Activated CD8-positive, alpha-beta memory T cell treated with anti-CD3 and anti-CD28 coated beads, Interleukin-2, amount 10 ng/mL, durations not matched to agents 7 days and 5 days (primary cell): ENCODE data around the gene TPRG1L. TPM values are rescaled to one million over a fixed set of nuclear protein-coding genes. Genes with fewer than 3 reads are reported as not detected.

Source experiments
- ATAC-seq: fragments of 150-1000 bp; cut with Tn5 transposase; one replicate; pipeline ENCODE4 v1.10.0; 2021; ENCODE audit warnings: moderate library complexity
- CTCF ChIA-PET: fragments of 350-600 bp; sonication (Branson Sonifier 250); formaldehyde crosslinking; loops from one replicate; lab custom pipeline; 2021; ENCODE audit warnings: antibody characterized with exemption; lab: Charles Lee
- DNase-seq: peaks from one replicate; pipeline ENCODE4 v3.0.0-alpha.2; 2020
- H3K27ac Mint-ChIP-seq: one replicate; pipeline ENCODE4 v1.8.0; 2021; ENCODE audit warnings: mild to moderate bottlenecking, mixed read lengths
- H3K27me3 Mint-ChIP-seq: one replicate; pipeline ENCODE4 v1.8.0; 2021; ENCODE audit warnings: mixed read lengths
- H3K36me3 Mint-ChIP-seq: one replicate; pipeline ENCODE4 v1.8.0; 2021; ENCODE audit warnings: mild to moderate bottlenecking, mixed read lengths
- H3K4me1 Mint-ChIP-seq: one replicate; pipeline ENCODE4 v1.8.0; 2021; ENCODE audit warnings: mixed read lengths
- H3K4me3 Mint-ChIP-seq: one replicate; pipeline ENCODE4 v1.8.0; 2021; ENCODE audit warnings: mild to moderate bottlenecking, moderate library complexity, mixed read lengths
- H3K9me3 Mint-ChIP-seq: one replicate; pipeline ENCODE4 v1.8.0; 2022; ENCODE audit warnings: low read depth, mixed read lengths
- total RNA-seq, 2 experiments: library from RNA; stranded (reverse); gene quantifications; one replicate each; pipeline ENCODE4 v1.2.3, GENCODE V29; 2021

Gene TPRG1L
- total RNA-seq, 2 experiments from 2014 or later: 8.6 to 13.2 TPM

DNA sequence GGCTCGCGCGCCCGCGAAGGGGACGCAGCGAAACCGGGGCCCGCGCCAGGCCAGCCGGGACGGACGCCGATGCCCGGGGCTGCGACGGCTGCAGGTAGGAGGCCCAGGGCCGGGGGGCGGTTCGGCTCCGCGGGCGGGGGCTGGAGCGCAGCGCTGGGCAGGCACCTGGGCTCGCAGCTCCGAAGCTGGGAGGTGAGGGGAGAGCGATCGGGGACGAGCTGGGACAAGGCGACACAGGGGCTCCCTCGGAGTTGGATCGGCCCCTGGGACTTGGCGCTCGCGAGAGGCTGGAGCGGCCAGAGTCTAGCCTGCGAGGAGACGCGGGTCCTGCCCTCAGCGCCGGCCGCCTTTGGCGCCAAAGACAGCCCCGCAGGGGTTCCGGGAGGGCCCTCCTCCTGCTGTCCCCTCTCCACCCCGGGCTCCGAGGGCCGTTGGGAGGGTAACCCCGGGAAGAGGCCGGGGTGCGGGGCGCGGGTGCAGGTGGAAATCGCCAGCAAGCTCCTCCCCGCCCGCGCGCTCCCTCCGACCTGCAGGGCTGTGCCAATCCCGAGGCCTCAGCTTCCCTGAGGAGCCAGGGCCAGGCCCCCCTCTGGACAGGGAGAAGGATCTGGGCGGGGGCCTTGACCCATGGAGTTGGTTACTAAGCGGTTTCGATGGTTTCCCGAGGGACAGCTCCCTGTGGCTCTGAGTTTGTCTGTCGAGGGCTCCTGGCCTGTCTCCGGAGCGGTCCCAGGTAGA lies 27.9 kb downstream of the TPRG1L start:
- H3K27ac Mint-ChIP-seq: no peak overlapping the region
- H3K9me3 Mint-ChIP-seq: no peaks in the 10 kb centered on the region
- DNase-seq: no peak
- ATAC-seq: no peak
- peaks cover 36% of the 10 kb centered on the region for H3K4me1 Mint-ChIP-seq
- no peaks in the 10 kb centered on the region for H3K36me3 Mint-ChIP-seq
- H3K4me3 Mint-ChIP-seq: no peak overlapping the region
- CTCF ChIA-PET: interaction anchor here (1.3 to 1.9 kb wide), 3 partner anchors 22 to 33 kb away, joined by 3 to 11 read pairs (median 3); no protein-coding TSS in a partner anchor
- H3K27me3 Mint-ChIP-seq: peaks cover 64% of the 10 kb centered on the region

- H3K9me3 Mint-ChIP-seq: no peaks in the 10 kb centered on the region
- CTCF ChIA-PET: interaction anchor here (1.3 to 1.9 kb wide), 4 partner anchors 23 to 34 kb away, joined by 3 to 11 read pairs (median 3); no protein-coding TSS in a partner anchor
- H3K27ac Mint-ChIP-seq: no peak overlapping the region
- no peak overlapping the region for H3K4me3 Mint-ChIP-seq
- peaks cover 34% of the 10 kb centered on the region for H3K4me1 Mint-ChIP-seq
- DNase-seq (no peak), ATAC-seq (no peak)
- no peaks in the 10 kb centered on the region for H3K36me3 Mint-ChIP-seq
- H3K27me3 Mint-ChIP-seq: peaks cover 69% of the 10 kb centered on the region
Observed at GRCh38 chr1:3653286-3653618, 28.4 kb downstream of the TPRG1L start.

- Mint-ChIP-seq H3K4me3 (no peak overlapping the region), H3K4me1 (peaks cover 26% of the 10 kb centered on the region)
- CTCF ChIA-PET: interaction anchor here (1.2 to 1.9 kb wide), 3 partner anchors 33 to 70 kb away, joined by 3 to 11 read pairs (median 3); no protein-coding TSS in a partner anchor
Observed at GRCh38 chr1:3654549-3655281, 29.9 kb downstream of the TPRG1L start.

GRCh38 chr1:3656450-3657095 lies 31.8 kb downstream of the TPRG1L start:
- peaks cover 67% of the 10 kb centered on the region for H3K27me3 Mint-ChIP-seq
- H3K9me3 Mint-ChIP-seq: no peaks in the 10 kb centered on the region
- ATAC-seq (peak; percentile 60), DNase-seq (peak; percentile 74)
- no peak overlapping the region for H3K4me3 Mint-ChIP-seq
- H3K27ac Mint-ChIP-seq: peak overlapping the region; percentile 45
- H3K36me3 Mint-ChIP-seq: no peaks in the 10 kb centered on the region
- CTCF ChIA-PET: interaction anchor here (1.0 kb wide), 1 partner anchor 38 kb away, joined by 4 read pairs; no protein-coding TSS in a partner anchor
- H3K4me1 Mint-ChIP-seq: peaks cover 24% of the 10 kb centered on the region

More at GRCh38 chr1:3654549-3655281, 29.9 kb downstream of the TPRG1L start:
- Mint-ChIP-seq H3K9me3 (no peaks in the 10 kb centered on the region), H3K36me3 (no peaks in the 10 kb centered on the region), H3K27ac (no peak overlapping the region), H3K27me3 (peaks cover 78% of the 10 kb centered on the region)
- DNase-seq: no peak
- no peak for ATAC-seq

GRCh38 chr1:3657096-3657475 lies 32.3 kb downstream of the TPRG1L start:
- CTCF ChIA-PET: no interaction called here
- no peak for DNase-seq
- H3K4me1 Mint-ChIP-seq: peaks cover 24% of the 10 kb centered on the region
- H3K27me3 Mint-ChIP-seq: peaks cover 65% of the 10 kb centered on the region
- no peak overlapping the region for H3K4me3 Mint-ChIP-seq
- H3K36me3 Mint-ChIP-seq: no peaks in the 10 kb centered on the region
- H3K9me3 Mint-ChIP-seq: no peaks in the 10 kb centered on the region
- H3K27ac Mint-ChIP-seq: no peak overlapping the region
- ATAC-seq: no peak

GRCh38 chr1:3657578-3658230 lies 32.9 kb downstream of the TPRG1L start:
- no peak overlapping the region for H3K27ac Mint-ChIP-seq

GRCh38 chr1:3658231-3658615 lies 33.4 kb downstream of the TPRG1L start:
- Mint-ChIP-seq H3K36me3 (no peaks in the 10 kb centered on the region), H3K9me3 (no peaks in the 10 kb centered on the region), H3K27me3 (peaks cover 63% of the 10 kb centered on the region), H3K4me3 (no peak overlapping the region), H3K4me1 (peaks cover 24% of the 10 kb centered on the region), H3K27ac (no peak overlapping the region)
- CTCF ChIA-PET: no interaction called here
- ATAC-seq (no peak), DNase-seq (no peak)

More at GRCh38 chr1:3657578-3658230, 32.9 kb downstream of the TPRG1L start:
- Mint-ChIP-seq H3K36me3 (no peaks in the 10 kb centered on the region), H3K4me1 (peaks cover 24% of the 10 kb centered on the region), H3K9me3 (no peaks in the 10 kb centered on the region), H3K27me3 (peaks cover 65% of the 10 kb centered on the region), H3K4me3 (no peak overlapping the region)
- DNase-seq (no peak), ATAC-seq (no peak)
- CTCF ChIA-PET: no interaction called here

- Mint-ChIP-seq H3K4me3 (no peak overlapping the region), H3K27me3 (peaks cover 56% of the 10 kb centered on the region), H3K27ac (no peak overlapping the region), H3K9me3 (no peaks in the 10 kb centered on the region), H3K4me1 (peaks cover 24% of the 10 kb centered on the region), H3K36me3 (no peaks in the 10 kb centered on the region)
- DNase-seq (no peak), ATAC-seq (no peak)
- CTCF ChIA-PET: no interaction called here
Observed at GRCh38 chr1:3659093-3659492, 34.3 kb downstream of the TPRG1L start.

DNA sequence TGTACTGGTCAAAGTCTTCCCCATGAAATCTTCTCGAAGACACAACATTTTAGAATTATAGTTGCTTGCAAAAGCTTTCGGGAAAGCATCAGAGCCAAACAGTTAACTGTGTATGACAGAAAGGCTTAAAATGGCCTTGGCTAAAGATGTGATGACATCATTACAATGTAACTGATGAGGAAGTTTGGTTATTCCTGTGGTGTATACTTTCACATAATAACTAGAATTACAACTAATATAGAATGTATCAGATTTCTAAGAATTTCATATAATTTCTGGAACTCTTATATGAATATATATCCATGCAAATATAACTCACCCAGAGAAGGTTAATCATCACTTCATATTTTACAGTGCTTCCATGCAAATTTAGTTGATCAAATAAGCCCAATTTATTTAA lies 35.9 kb downstream of the TPRG1L start:
- Mint-ChIP-seq H3K27me3 (peaks cover 40% of the 10 kb centered on the region), H3K9me3 (no peaks in the 10 kb centered on the region), H3K4me3 (no peak overlapping the region), H3K4me1 (peaks cover 24% of the 10 kb centered on the region), H3K27ac (no peak overlapping the region), H3K36me3 (no peaks in the 10 kb centered on the region)
- CTCF ChIA-PET: no interaction called here
- no peak for DNase-seq
- ATAC-seq: no peak

DNA sequence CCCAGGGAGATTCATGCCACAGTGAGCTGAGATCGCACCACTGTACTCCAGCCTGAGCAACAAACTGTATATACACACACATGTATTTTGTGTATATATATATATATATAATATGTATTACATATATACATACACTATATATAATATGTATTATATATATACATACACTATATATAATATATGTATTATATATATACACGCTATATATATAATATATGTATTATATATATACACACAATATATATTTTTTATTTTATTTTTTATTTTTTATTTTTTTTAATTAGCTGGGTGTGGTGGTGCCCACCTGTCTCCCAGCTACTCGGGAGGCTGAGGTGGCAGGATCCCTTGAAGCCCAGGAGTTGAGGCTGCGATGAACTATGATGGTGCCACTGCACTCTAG lies 36.8 kb downstream of the TPRG1L start:
- Mint-ChIP-seq H3K27me3 (peaks cover 32% of the 10 kb centered on the region), H3K4me1 (peaks cover 18% of the 10 kb centered on the region), H3K36me3 (no peaks in the 10 kb centered on the region), H3K9me3 (no peaks in the 10 kb centered on the region), H3K4me3 (no peak overlapping the region), H3K27ac (no peak overlapping the region)
- no peak for ATAC-seq
- CTCF ChIA-PET: no interaction called here
- no peak for DNase-seq

DNA sequence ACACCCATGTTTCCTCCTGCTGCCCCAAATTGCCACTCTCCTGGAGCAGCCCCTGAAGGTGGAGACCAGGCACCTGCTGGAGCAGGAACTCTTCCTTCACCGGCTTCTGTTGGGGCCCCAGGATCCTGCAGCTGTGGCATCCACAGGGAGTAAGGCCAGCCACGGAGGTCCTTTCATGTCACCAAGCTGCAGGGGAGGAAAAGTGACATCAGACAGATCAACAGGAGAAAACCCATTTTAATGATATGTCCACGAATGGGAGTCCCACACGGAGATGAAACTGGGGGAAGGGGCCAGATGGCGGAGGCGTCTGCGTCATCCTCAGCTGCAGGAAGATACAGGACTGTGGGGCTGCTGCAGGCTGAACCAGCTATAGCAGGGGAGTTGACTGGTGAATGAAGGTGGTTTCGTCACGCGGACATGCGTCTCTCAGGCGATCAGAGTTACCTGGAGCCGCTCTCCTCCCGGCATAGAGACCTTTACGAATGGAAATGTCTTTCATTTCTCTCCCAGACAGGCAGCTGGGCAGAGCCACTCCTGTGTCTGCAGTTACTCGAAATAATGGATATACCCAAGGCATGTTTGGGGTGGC lies 37.4 kb downstream of the TPRG1L start:
- peaks cover 12% of the 10 kb centered on the region for H3K4me1 Mint-ChIP-seq
- ATAC-seq (no peak), DNase-seq (no peak)
- H3K4me3 Mint-ChIP-seq: no peak overlapping the region
- H3K27me3 Mint-ChIP-seq: peaks cover 30% of the 10 kb centered on the region
- no peak overlapping the region for H3K27ac Mint-ChIP-seq
- no peaks in the 10 kb centered on the region for H3K36me3 Mint-ChIP-seq
- H3K9me3 Mint-ChIP-seq: no peaks in the 10 kb centered on the region
- CTCF ChIA-PET: no interaction called here

DNA sequence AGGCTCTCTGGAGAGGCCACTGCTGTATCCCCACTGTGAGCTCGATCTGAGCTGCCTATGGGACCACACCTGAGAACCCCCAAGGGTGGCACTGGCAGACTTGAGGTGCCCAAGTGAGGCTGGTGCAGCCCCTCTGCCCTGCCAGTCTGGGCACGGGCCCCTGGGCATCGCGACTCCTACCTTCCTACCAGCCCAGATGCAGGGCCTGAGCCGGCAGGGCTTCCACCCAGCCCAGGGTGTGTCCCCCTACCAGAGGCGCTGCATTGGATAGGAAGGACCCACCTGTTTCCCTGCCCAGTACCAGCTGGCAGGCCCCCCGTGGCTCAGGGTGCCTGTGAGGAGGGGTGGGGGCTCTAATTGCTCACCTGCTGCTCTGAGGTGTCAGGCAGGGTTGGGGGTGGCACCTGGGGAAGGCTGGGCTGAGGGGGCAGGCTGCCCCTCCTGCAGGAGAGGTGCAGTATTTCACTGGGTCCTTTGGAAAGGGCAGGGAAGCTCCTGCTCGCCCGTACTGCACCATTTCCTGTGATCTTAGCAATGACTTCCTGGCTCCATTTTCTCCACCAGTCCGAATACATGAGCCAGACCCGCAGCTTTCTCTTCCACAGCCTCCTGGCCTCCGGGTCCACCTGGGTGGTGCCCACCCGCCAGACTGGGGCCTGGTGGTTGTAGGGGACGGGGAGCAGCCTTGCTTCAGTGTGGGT lies 39.3 kb downstream of the TPRG1L start:
- H3K9me3 Mint-ChIP-seq: no peaks in the 10 kb centered on the region
- H3K4me1 Mint-ChIP-seq: peaks cover 6% of the 10 kb centered on the region
- H3K27me3 Mint-ChIP-seq: peaks cover 15% of the 10 kb centered on the region
- no peak overlapping the region for H3K4me3 Mint-ChIP-seq
- no peak for ATAC-seq
- DNase-seq: no peak
- CTCF ChIA-PET: no interaction called here
- no peaks in the 10 kb centered on the region for H3K36me3 Mint-ChIP-seq
- H3K27ac Mint-ChIP-seq: no peak overlapping the region
